RPMI8226 (cell line): Measurements from ENCODE around the gene GSC2.

ENCODE experiments used
- DNase-seq: peaks from one replicate; pipeline ENCODE4 v3.0.0-alpha.2; 2015

GSC2 gene

GRCh38 chr22:19152942-19153883 is 3.1 kb upstream of the GSC2 start:
- no peak for DNase-seq

DNA sequence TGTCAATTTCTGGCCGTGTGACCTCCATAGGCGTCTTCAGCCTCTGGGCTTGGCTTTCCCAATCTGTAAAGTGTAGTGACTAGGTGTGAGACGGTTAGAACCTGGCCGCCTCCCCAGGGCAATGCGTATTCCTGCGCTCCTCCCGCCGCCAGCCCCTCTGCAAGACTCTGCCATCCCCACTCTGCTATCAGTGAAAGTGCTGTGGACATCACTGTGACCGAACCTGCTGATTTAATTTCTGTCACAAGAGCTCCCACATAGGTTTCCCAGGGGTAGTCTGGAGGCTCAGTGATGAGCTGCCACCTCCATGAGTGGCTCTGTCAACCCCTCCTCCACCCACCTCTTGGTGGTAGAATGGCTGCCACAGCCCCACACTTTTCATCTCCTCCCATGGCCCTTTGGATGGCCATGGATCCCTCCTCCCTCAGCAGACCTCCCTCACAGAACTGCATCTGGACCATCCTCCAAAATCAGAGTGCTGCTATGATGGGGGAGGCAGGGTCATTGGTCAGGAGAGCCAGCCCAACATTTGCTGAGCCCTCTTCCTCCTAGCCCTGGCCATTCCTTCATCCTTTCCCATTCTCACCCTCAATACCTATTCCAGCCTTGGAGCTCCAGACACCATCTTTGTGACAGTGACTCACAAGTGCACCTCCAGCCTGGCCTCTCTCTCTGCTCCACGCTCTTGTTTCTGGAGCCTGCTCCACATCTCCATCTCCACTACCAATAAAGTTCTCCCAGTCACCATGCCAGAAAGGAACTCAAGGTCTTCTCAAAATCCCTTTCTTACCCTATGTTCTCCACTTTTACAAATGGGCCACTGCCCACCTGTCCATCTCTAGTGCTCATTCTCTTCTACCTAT is 1.5 kb upstream of the GSC2 start:
- no peak for DNase-seq

DNA sequence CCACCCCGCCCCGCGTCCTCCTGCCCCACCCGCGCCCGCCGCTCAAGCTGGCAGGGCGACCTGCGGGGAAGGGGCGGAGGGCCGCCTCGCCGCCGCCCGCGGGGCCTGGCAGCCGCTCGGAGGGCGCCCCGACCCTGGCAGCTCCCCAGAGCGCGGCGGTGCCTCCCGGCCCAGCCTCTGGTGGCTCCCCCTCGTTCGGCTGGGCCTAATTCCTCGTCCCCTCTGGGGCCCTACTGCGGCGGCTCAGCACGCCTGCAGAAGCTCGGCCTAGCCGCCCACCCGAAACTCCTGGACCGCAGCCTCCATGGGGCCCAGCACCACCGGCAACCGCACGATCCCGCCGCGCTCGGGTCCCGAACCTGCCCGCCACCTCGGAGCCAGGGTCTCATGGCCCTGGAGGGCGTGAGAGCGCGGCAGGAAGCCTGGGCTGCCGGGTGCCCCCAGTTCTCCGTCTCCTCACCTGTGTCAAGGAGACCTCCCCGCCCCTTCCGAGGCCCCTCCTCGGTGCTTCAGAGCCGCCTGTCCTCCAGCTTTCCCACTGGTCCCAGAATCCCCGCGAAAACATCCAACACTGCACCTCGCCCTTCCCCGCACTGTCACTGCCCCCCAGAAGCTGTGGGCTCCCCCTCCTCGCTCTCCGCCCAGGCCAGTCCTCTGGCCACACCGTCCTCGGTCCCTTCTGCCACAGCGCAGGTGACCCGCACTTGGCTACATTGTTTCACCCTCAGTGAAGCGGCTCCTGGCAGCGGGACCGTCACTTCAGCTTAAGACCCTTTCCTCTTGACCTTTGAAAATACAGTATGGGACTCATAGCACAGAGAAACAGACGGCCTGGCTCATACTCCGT is 613 bp upstream of the GSC2 start:
- DNase-seq: no peak

DNA sequence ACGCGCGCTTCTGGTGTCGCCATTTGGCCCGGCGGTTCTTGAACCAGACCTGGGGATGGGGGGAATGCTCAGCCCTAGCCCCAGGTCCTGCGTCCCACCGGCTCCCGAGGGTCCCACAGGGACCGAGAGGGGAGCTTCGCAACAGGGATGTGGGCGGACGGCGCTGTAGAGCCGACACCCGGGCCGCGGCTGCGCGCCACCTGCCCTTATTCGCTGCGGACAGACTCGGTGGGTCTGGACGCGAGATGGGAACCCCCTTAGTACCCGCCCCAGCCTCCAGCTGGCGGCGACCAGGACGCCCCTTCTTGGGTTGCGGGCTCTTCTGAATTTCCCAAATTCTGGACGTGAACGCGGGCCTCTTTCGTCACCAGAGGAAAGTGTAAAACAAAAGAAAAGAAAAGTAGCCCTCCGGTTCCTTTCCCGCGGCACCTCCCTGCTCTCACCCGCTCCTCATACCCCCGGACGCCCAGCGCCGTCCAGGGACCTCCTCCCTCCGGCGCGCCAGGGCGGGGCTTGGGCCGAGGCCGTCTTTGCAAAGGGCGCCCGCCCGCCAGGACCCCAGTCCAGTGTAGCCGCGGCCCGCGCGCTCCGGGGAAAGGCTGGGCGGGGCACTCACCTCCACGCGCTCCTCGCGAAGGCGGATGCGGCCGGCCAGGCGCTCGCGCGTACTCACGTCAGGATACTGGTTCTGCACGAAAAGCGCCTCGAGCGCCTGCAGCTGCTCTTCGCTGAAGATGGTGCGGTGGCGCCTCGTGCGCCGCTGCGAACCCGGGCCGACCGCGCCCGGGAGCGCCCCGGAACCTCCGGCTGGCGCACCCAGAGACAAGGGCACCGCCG is 827 bp downstream of the GSC2 start:
- DNase-seq: no peak

DNA sequence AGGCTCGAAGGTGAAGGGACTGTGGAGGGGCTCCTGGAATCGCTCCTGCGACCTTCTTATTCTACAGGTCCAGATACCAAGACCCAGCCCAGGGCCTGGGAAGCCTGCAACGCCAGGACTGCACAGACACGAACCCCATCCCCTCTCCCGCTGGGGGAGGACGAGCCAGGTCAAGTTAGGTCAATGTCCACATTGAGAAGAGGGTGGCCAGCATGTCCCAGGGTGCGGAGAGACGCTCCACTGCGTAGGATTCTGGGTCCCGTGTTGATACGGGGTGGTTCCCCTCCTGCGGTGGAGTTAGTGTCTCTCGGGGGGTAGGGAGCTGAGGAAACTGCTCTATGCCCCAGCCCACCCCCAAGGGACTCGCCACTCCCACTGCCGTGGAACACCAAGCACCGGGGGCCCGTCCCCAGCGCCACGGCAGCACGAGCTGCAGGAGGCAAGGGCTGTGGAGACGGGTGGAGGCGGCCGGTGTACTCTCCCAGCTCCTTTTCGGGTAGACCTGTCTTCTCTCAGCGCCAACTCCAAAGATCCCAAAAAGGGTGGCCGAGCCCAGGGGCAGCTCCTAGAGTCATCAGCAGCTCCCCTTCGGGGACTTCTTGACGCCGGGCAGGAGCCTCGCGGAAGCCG is 1.6 kb downstream of the GSC2 start:
- DNase-seq: no peak

DNA sequence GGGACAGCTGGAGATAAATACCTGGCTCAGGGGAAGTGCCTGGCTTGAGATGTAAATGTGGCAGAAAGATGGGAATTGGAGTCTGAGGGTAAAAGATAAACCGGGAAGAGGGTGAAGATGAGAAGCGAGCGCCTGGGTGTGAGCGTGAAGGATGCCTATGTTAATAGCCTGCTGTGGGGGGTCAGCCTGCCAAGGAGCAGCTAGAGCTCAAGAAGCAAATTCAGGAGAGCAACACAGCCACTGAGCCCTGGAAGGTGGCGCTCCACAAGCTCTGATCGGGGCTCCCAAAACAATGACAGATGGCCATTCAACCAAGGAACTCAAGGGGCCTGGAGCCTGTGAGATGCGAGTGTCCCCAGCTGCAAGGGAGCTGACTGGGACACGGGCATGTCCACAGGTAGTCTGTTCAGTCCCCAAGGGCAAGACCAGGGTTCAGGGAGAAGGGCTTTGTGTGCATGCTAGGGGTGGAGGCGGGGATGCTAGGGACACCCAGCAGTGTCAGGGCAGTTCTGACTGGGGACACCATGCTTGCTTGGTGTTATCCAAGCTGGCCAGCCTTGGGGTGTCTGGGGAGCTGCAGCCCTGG is 2.8 kb downstream of the GSC2 start:
- no peak for DNase-seq

DNA sequence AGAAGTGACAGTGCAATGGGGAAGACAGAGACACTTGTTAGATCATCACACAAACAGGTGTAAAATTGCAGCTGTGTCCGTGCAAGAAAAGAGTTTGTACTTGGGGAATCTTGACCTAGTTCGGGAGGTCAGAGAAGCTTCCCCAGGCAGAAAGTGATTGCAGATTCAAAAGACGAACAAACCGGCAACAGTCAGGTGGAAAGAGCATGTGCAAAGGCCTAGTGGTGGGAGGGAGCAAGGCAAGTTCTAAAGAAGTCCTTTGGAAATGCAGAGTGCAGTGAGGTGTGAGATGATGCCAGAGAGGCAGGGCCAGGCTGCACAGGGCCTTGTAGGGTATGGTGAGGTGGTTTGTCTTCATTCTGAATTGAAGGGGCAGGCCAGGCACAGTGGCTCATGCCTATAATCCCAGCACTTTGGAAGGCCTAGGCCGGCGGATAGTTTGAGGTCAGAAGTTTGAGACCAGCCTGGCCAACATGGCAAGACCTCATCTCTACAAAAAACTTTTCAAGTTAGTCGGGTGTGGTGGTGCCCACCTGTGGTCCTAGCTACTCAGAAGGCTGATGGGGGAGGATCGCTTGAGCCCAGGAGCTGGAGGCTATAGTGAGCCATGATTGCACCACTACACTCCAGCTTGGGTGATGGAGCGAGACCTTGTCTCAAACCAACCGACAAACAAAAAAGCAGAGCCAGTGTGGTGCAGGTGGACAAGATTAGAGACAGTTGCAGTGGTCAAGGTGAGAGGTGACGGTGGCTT is 3.7 kb downstream of the GSC2 start:
- DNase-seq: peak; percentile 4

- no peak for DNase-seq
Observed at GRCh38 chr22:19143967-19144400, 6.1 kb downstream of the GSC2 start.

- DNase-seq: no peak
Observed at GRCh38 chr22:19143212-19143611, 6.9 kb downstream of the GSC2 start.

DNA sequence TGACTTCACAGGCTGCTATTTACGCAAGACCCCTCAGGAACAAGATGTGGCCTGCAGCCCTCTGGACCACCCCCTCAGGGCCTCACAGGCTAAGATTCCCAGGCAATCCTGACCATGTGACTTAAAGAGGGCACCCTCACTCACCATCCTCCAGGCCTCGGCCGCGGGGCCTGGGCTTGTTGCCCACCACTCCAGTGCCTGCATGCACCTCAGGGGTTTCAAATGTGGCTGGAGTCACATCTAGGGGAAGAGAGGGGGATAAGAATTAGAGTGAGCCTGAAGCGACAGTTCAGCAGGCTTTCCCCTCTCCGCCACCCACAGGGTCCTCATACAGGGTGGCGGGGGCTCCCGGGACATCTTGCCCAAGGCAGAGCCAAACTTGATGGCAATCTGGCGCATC is 7.7 kb downstream of the GSC2 start:
- DNase-seq: no peak

DNA sequence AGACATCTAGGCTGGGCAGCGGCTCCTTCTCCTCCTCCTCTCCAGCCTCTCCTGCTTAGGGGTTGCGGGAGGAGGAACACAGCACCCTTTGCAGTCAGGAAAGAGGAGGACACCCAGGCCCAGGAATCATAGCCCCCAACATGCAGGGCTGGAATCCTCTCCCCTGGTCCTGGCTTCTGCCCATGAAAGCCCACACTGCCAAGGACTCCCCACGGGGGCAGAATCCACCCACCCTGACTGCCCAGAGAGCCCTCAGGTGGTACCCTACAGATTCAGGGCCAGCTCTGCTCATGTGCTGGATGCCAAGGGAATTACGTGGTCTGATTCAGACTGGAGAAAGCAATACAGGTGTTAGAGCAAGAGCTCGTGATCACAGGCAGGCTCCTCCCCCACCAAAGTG is 10.1 kb downstream of the GSC2 start:
- no peak for DNase-seq

DNA sequence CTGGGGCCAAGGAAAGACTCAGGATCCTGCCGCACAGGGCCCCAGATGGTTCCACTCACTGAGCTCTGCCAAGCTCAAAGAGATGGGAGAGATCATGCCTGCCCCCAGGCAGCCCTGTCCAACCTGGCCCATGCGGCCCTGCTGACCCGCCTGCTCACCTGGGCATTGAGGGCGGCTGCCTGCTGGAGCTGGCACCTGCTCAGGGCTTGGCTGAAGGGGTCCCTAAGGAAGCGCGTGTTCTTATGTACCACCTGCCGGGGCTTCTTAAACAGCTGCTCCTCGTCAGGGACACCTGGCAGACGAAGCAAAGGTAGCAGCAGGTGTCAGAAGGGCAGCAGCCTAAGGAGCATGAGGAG is 11.1 kb downstream of the GSC2 start:
- no peak for DNase-seq

DNA sequence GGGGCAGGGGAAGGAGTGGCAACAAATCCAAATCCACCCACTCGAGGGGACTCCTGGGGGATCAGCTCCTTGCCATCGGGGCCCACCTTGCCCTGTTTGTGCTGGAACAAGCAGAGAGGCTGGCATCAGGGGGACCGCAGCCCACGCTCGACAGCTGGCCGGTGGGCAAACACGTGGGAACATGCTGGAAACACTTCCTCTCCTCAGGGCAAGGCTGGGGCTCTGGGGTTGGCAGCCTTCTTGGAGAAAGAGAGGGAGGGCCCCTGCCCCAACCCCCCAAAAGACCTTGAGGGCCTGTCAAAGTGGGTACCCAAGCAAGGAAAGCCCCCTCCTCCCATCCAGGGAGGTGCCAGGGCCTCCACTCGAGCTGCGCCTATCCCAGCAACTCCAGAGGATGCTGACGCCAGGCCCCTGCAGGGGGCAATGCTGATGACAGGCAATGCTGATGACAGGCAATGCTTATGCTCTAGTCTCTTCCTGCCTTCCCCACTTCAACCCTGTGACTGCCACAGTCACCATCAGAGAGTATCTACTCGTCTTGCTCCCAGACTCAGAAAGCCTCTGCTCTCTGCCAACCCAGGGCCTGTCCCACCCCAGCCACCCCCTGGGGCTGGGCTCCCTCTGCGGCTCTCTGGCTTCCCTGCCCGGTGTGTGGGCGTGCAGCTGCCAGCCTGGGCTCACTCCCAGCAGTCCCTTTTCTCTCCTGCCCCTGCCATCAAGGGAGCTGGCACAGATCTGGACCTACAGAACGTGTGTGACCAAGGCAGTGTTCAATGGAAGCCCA is 11.7 kb downstream of the GSC2 start:
- no peak for DNase-seq

DNA sequence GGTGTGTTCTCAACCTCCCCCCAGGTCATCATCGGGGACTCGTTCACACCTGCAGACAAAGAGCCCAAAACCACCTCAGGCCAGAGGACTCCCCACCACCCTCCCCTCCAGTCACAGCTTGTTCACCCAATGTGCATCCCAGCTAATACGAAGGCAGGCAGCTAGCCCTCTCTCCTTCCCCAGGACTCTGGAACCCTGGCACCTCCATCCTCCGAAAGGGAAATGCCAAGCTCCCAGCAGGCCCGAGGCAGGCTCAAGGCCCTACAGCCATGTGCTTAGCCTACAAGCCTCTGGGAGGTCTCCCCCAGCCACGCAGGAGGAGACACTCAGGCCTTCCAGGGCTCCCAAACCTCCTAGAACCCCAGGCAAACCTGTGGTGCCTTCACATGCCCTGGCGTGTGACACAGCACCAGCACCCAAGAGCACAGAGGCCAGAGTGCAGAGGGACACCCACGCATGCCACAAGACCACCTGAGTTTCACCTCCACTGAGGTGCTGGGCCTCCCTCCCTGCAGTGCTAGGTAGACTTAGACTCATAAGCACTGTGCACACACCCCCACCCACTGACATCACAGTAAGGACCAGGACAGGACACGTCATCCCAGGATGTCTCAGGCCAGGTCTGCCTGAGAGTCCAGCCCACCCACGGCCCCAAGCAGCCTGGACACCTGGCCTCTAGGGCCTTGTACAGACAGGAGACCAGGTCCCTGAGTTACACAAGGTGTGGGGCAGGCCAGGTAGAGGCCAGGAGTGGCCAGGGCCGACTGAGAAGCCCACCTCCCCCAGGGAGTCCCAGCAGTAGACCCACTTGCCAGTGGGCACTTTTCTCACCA is 12.5 kb downstream of the GSC2 start:
- no peak for DNase-seq

DNA sequence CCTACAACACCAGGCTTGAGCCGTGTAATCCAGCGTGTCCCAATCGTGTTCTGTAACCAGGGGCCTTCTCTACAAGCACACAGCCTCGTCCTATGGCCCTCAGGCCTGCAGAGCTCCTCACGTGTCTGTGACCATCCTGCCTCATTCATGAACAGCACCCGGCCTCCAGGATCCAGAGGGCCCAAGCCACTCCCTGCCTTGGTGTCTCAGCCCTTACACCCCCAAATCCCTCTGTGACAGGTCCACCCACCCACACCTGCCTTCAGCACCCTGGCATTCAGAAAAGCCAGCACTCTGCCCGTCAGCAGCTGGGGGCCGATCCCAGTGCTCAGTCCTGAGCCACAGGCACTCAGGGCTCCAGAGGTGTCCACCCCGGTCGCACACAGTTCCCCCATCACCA is 13.2 kb downstream of the GSC2 start:
- no peak for DNase-seq

DNA sequence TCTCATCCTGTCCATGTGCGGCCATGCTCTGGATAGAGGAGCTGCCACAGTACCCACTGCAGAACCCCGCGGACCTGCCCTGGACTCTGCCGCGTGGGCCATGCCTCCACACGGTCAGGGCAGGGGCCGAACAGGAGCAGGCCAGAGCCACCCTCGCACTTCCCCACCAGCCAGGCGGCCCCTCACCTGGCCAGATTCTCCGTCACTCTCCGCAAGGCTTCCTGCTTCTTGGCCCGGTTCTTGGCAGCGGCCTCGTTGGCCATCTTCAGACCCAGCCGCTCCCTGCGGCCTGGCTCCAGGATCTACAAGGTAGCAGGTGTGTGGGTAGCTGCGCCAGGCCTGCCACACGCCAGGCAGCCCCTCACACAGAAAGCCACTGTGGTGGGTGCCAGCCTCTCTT is 15.2 kb downstream of the GSC2 start:
- no peak for DNase-seq

GRCh38 chr22:19134176-19134831 is 15.8 kb downstream of the GSC2 start:
- no peak for DNase-seq

GRCh38 chr22:19133561-19133960 is 16.5 kb downstream of the GSC2 start:
- no peak for DNase-seq
